Transverse colon (tissue), 4 donors: ENCODE results near the gene FREM2. TPM values are rescaled to one million over a fixed set of nuclear protein-coding genes. Genes with fewer than 3 reads are reported as not detected.

Source experiments
- DNase-seq: peaks from one replicate; pipeline ENCODE4 v3.0.0-alpha.2; 2019
- H3K27ac ChIP-seq, 4 donors: fragments of 200-600 bp; sonication (generic); 2 replicates each; pipeline ENCODE4 v1.5.1; 2016 to 2018; ENCODE audit warnings: inconsistent platforms in 4 of 4
- H3K27me3 ChIP-seq: fragments of 200-600 bp; sonication (generic); 2 replicates; pipeline ENCODE4 v1.5.1; 2017; ENCODE audit warnings: inconsistent platforms
- H3K36me3 ChIP-seq, 4 donors: fragments of 200-600 bp; sonication (generic); 2 replicates each; pipeline ENCODE4 v1.5.1; 2017 to 2019; ENCODE audit warnings: inconsistent platforms in 4 of 4
- H3K4me1 ChIP-seq, 4 donors: fragments of 200-600 bp; sonication (generic); 2 replicates each; pipeline ENCODE4 v1.5.1; 2017 to 2020; ENCODE audit warnings: inconsistent platforms in 4 of 4
- H3K4me3 ChIP-seq, 4 donors: fragments of 200-600 bp; sonication (generic); 1 replicate in 1 of 4; 2 replicates in 3 of 4; pipeline versions ENCODE4 v1.5.1 to v1.6.1; 2017 to 2019; ENCODE audit warnings: inconsistent platforms in 4 of 4
- H3K9me3 ChIP-seq, 2 donors: fragments of 200-600 bp; sonication (generic); 2 replicates each; pipeline ENCODE4 v1.5.1; 2017 to 2019; ENCODE audit warnings: inconsistent platforms in 2 of 2
- EP300 ChIP-seq: sonication (generic); formaldehyde crosslinking; IDR thresholded peaks from one replicate; pipeline ENCODE4 v1.6.1; 2017; ENCODE audit warnings: antibody characterized with exemption, low read depth
- POLR2A ChIP-seq: fragments of 450-650 bp; IDR thresholded peaks from one replicate; pipeline ENCODE4 v1.6.1; 2016; ENCODE audit warnings: antibody characterized with exemption, mild to moderate bottlenecking, moderate library complexity
- POLR2AphosphoS5 ChIP-seq, 3 donors: sonication (generic); formaldehyde crosslinking; IDR thresholded peaks; one replicate each; pipeline ENCODE4 v1.6.1; 2016; ENCODE audit warnings: antibody characterized with exemption in 3 of 3
- WGBS, 2 donors: methylation state at CpG; one replicate each; pipeline ENCODE4 v1.1.5; 2018; ENCODE audit warnings: low coverage in 1 of 2; 5-methylcytosine and 5-hydroxymethylcytosine counted together
- in situ Hi-C, 4 donors: fragments of 200-750 bp; cut with MboI; loops; one replicate each; pipeline versions ENCODE4 v1.15.0 to v1.15.1; 2017; ENCODE audit warnings: low sequenced_read_pairs in 3 of 4, low pct_ligation_motif_present in 1 of 4, low pct_unique_long_range_greater_than_20kb in 1 of 4
- intact Hi-C: fragments of 100-400 bp; cut with DNase I; formaldehyde crosslinking; loops from one replicate; pipeline ENCODE4 v1.15.1; 2023; ENCODE audit warnings: low total_unique reads
- total RNA-seq, 4 donors: library from RNA; depleted of rRNA; stranded (reverse); fragments of >200 nt; gene quantifications; one replicate each; pipeline ENCODE4 v1.1.0, GENCODE V29; 2016
- TF ChIP-seq, protein P1 (sequence below), 5 experiments: fragments of 200-600 bp in 3 of 5; fragments of 450-650 bp in 2 of 5; sonication (generic) in 3 of 5; IDR thresholded peaks; 1 replicate in 2 of 5; 2 replicates in 3 of 5; pipeline ENCODE4 v1.5.1; 2016 to 2017; ENCODE audit warnings: antibody characterized with exemption in 5 of 5, inconsistent platforms in 3 of 5, mild to moderate bottlenecking in 2 of 5, moderate library complexity in 1 of 5

FREM2 gene
- total RNA-seq, 4 donors from 2014 or later = 0.40 to 2.2 (median 1.2) TPM

DNA sequence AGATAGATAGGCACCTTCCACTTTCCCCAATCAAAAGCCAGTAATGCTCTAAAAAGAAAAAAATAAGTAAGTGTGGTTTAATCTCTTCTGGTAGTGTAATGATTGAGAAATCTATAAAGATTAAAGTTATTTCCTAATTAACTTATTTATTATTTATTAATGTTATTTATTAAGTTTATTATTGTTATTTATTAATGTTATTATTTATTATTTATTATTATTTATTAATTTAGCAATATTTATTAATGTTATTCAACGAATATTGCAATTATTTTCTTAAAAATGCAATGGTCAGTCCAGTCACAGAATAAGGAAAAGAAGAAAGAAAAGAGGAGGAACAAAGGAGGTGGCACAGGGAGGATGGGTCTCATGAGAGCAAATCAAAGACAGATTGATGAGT lies 100.7 kb downstream of the FREM2 start:
- in situ Hi-C loops (no loop called here), intact Hi-C loops (no loop called here)
- H3K4me1 ChIP-seq = peaks cover 0 to 8% (median 0%) of the 10 kb centered on the region in 4 donors
- no peak overlapping the region for H3K27ac ChIP-seq
- no peaks in the 10 kb centered on the region for H3K27me3 ChIP-seq
- H3K4me3 ChIP-seq = no peak overlapping the region
- H3K9me3 ChIP-seq = no peaks in the 10 kb centered on the region
- no peak for DNase-seq
- TF ChIP-seq POLR2AphosphoS5 (IDR thresholded peaks at IDR 0.05) = no peak
- TF ChIP-seq POLR2A = no peak
- TF ChIP-seq, protein P1, sequence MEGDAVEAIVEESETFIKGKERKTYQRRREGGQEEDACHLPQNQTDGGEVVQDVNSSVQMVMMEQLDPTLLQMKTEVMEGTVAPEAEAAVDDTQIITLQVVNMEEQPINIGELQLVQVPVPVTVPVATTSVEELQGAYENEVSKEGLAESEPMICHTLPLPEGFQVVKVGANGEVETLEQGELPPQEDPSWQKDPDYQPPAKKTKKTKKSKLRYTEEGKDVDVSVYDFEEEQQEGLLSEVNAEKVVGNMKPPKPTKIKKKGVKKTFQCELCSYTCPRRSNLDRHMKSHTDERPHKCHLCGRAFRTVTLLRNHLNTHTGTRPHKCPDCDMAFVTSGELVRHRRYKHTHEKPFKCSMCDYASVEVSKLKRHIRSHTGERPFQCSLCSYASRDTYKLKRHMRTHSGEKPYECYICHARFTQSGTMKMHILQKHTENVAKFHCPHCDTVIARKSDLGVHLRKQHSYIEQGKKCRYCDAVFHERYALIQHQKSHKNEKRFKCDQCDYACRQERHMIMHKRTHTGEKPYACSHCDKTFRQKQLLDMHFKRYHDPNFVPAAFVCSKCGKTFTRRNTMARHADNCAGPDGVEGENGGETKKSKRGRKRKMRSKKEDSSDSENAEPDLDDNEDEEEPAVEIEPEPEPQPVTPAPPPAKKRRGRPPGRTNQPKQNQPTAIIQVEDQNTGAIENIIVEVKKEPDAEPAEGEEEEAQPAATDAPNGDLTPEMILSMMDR (IDR thresholded peaks at IDR 0.05) = no peak
- no peak for TF ChIP-seq EP300
- no peaks in the 10 kb centered on the region for H3K36me3 ChIP-seq
- 0 to 42% methylated on average over 1 of the region's 1 CpG for WGBS, 2 donors

DNA sequence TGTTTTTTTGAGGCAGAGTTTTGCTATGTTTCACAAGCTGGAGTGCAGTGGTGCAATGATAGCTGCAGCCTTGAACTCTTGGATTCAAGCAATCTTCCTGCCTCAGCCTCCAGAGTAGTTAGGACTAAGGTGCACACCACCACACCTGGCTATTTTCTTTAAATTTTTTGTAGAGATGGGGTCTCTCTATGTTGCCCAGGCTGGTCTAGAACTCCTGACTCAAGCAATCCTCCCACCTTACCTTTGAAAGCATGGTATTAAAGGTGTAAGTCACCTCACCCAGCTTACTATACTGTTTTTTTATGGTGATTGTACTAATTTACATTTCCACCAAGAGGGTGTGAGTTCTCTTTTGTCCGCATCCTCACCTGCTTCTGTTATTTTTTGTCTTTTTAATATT lies 110.0 kb downstream of the FREM2 start:
- Histone ChIP-seq H3K4me1 (no peaks in the 10 kb centered on the region), H3K4me3 (no peak overlapping the region), H3K36me3 (no peaks in the 10 kb centered on the region), H3K9me3 (no peaks in the 10 kb centered on the region), H3K27ac (no peak overlapping the region), H3K27me3 (no peaks in the 10 kb centered on the region)
- TF ChIP-seq EP300 (no peak), POLR2A (no peak), POLR2AphosphoS5 (IDR thresholded peaks at IDR 0.05) (no peak)
- TF ChIP-seq, protein P1 (IDR thresholded peaks at IDR 0.05) = no peak
- in situ Hi-C loops = no loop called here
- intact Hi-C loops = no loop called here
- 92 to 97% methylated on average over 1 of the region's 1 CpG for WGBS, 2 donors
- no peak for DNase-seq

DNA sequence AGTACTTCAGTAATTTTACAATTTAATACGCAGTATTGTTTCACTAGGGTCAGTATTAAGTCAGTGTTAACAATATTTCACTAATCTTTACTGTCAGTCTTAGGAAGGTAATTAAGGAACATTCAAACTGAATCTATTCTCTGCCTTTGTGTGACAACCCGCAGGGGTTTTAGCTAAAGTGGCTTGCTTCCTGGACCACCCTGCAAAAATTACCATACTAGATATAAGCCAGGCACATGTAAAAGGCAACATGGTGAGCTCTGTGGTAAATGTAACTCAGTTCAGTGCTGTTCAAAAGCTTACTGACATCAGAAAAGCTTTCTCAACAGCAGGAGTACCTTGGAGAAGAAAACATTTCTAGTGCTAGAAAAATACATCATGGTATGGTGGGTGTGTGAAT lies 116.7 kb downstream of the FREM2 start:
- Histone ChIP-seq H3K36me3 (no peaks in the 10 kb centered on the region), H3K27ac (no peak overlapping the region), H3K4me3 (no peak overlapping the region), H3K27me3 (no peaks in the 10 kb centered on the region), H3K9me3 (peaks cover 0 to under 1% of the 10 kb centered on the region in 2 donors), H3K4me1 (no peaks in the 10 kb centered on the region)
- WGBS, 2 donors = 69 to 81% methylated on average over 2 of the region's 2 CpGs
- intact Hi-C loops (no loop called here), in situ Hi-C loops (no loop called here)
- TF ChIP-seq POLR2AphosphoS5 (IDR thresholded peaks at IDR 0.05) (no peak), EP300 (no peak), POLR2A (no peak)
- TF ChIP-seq, protein P1 (IDR thresholded peaks at IDR 0.05) = no peak
- no peak for DNase-seq

DNA sequence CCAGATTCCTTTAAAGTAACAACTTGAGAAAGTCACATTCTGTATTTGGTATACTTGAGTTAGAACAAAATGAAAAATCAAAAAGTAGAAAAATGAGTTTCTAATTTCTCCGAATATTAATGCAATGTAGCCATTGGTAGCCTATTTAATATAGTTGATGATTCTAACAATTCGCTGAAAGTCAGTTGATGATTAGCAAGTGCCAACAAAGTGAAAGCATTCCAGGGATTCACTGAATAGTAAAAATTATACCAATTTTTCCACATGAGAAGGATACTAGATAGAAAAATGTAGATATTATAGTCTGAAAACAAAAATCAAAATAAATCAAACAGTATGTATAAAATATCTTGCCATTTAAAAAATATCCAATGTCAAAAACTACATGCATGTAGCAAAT lies 117.2 kb downstream of the FREM2 start:
- no peak overlapping the region for H3K4me3 ChIP-seq
- H3K36me3 ChIP-seq = no peaks in the 10 kb centered on the region
- intact Hi-C loops = no loop called here
- 88 to 91% methylated on average over 2 of the region's 2 CpGs for WGBS, 2 donors
- no peak overlapping the region for H3K27ac ChIP-seq
- in situ Hi-C loops = no loop called here
- H3K27me3 ChIP-seq = no peaks in the 10 kb centered on the region
- no peaks in the 10 kb centered on the region for H3K4me1 ChIP-seq
- H3K9me3 ChIP-seq = peaks cover 0 to 6% of the 10 kb centered on the region in 2 donors
- DNase-seq = no peak
- TF ChIP-seq, protein P1 (IDR thresholded peaks at IDR 0.05) = no peak
- TF ChIP-seq POLR2AphosphoS5 (IDR thresholded peaks at IDR 0.05) = no peak
- no peak for TF ChIP-seq EP300
- TF ChIP-seq POLR2A = no peak
